DMS53 (cell line): Measurements from ENCODE around the gene CMSS1.

Experiments used
- DNase-seq: peaks from one replicate; lab custom pipeline; 2025; lab: John Stamatoyannopoulos, UW

Gene CMSS1

DNA sequence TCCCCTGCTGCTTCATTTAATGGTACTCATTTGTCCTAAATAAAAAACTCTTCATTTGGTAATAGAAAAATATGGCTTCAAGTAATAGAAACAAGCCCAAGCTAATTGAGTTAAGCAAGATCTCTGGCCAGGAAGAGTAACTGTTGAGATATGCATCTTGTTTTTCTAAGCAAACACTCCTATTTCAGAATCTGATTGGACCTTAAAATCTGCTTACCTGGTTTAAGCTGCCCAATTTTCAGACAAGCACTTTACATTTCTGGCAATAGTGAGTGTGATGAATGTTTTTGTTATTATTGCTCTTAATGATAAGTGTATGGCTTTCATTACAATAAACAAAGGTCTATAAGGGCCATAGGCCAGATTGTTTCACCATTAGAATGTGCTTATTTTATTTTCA, 86.2 kb downstream of the CMSS1 start:
- no peak for DNase-seq

DNA sequence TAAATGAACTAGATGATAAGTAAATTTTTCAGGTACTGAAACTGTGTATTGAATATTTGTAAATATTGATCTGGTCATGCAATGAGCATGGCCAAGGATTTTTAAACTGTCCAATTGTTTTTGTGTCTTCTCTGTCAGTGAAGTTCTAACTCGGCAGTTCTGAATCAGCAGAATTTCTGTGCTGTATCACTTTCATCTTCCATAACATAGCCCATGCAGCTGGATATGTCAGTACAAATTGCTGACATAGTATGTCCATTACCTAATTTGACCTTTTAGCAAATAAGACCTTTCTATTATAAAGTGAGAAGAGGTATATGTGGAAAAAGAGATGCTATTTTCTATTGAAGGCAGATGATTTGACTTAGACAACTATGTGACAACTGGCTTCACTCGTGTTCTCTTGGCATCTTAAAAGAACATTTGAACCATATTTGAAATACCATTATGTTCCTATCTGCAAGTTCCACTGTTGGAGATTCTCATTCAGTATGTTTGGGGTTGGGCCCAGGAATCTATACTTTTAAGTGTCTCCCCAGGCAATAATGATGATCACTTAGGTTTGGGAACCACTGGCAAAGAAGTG, 90.4 kb downstream of the CMSS1 start:
- DNase-seq = no peak

DNA sequence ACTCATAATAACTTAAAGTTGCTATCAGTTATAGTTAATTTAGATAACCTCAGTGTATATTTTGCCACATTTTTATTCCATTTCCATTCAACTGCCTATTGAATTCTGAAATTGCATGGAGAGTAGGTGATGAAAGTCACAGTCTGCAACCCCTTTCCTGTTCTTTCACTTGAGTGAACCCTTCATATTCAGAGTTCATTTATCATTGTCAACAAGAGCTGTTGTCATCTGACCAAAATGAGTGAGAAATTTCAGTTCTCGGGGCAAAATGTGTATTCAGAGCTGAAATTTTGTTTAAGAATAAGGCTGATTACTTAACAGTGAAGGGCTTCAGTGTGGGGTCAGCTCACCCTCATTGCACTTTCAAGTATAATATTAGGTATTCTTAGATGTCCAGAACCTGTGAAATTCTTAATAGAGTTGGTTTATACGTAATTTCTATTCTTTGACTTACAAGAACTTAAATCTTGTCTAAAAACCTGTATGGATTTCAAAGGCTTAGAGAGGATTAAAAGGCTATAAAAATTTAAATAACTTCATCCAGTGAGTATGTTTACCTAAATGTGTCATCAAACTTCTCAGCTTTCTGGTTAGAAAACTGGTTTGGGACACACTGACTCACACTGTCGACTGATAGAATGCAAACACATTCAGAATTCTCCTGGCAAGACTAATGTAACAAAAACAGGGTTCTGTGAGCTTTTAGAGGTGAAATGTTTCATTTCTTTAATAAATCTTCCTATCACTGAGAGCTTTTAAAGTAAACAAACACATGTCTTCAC, 92.2 kb downstream of the CMSS1 start:
- no peak for DNase-seq

DNA sequence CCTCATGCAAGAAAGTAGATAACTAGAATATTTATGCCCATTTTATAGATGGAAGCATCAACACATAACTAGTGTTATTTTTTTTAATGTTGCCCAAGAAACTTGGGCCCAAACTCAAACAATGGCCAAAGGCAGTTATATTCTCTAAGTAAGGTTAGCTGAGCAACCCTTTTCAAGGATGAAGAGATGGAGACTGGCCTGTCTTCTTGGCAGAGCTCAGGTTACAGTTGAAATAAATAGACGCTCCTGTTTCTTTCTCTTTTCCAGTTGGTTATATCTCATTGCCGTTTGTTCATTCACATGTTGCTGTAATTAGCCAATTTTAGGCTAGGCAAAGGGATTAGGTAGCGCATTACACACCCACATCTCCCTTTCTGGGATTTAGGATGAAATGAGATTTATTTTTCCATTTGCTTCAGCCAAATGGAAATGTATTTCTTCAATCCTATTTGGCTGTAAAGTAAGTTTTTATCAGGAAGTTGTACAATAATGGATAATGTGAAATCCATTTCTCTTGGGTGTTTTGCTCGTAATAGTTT, 93.2 kb downstream of the CMSS1 start:
- DNase-seq = no peak

DNA sequence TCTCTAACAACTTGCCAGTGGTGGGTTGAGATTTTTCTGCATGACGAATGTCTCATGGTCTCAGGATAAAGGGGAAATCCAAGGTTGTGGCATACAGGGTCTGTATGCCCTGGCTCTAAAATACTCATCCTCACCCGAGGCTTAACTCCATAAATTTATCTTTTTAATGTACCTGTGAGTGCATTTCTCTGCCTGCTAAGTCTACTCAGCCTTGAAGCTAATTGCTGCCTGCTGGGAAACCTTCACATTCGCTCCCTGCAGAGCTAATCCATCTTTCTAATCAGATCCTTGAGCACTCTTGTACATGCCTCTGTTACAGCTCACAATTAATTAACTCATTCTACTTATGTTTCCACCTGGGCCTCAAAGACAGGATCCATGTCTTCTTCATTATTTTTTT, 93.8 kb downstream of the CMSS1 start:
- DNase-seq = no peak

DNA sequence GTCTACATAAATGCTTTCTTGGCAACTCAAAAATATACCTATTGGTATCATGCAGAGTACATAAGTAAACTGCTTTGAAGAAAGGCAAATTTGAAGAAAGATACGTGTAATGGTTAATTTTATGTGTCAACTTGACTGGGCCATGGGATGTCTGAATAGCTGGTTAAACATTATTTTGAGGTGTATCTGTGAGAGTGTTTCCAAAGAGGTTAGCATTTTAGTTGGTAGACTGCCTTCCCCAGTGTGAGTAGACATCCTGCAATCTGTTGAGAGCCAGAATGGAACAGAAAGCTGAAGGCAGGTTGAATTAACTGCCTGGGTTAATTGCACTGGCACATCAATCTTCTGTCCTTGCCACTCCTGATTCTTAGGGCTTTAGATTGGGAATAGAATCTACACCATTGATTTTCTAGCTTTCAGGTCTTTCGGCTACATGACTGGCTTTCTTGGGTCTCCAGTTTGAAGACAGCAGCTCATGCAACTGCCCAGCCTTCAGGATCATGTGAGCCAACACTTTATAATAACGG, 98.3 kb downstream of the CMSS1 start:
- no peak for DNase-seq

DNA sequence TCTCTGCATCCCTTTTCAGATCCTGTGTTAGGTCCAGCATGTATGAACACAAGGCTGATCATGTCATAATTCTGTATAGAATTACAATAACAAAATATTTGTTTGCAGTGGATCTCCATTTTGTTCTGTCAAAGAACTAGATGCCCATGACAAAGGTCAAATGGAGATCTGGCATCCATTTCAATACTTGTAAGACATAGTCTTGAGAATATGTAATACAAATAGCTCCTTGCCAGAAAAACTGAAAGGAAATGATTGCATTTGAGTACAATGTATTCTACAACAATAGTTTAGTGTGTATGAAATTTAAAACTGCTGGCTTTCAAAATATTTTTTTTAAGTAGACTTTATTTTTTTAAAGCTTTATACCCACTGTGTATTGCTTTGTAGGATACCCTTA, 101.1 kb downstream of the CMSS1 start:
- DNase-seq = no peak

DNA sequence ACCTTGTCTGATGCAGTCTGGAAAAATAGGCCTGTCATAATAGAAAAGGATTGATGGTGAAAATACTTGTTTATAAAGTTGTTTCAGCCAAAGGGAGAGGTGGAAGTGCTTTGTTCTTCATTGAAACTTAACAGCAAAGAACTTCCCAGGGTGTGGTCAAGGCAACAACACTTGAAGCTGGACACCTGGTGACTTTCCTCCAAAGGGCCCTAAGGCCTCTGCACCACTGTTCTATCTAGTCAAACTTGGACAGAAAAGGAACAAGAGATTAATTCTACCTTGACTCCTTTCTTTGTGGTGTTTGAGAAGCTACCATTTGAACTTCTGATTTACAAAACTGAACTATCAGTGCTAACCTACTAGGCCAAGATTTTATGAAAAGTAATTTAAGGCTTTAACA, 102.0 kb downstream of the CMSS1 start:
- DNase-seq = no peak

DNA sequence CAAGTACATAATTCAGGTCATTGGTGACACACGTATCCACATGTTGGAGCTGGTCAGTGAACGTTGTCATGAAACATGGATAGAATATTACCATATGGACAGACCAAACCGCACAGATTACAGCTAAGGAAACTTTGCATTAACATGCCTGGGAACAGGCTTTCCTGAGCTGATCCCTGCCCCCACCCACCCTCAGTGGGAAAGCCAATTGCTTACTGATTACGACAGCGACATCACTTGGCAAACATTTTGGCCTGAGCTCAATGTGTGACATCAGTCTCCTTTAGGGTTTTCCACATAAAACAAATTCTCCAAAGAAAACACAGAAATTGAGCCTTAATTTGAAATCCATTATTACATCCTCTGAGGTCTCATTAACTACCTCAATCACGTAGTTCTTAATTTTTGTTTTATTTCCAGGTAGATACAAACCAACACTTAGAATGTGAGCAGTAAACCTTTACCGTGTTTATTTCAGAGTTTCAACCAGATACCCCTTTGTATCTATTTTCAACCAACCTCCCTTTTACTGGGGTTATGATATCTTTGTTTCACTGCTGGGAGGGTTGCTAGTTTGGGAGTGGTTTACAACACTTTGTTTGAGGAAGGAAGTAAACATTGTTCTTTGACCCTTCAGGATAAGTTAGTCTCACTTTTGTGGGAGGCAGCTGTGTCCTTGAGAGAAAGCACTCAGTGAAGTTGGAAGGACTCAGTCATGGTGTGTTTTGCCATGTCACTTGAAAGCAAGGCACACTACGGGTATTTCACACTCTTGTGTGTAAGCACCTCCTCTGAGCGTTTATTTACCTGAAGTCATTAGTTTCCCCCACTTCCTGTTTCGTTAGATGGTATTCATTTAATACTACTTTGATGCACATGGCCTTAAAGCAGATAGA, 103.1 kb downstream of the CMSS1 start:
- peak; percentile 86 for DNase-seq

DNA sequence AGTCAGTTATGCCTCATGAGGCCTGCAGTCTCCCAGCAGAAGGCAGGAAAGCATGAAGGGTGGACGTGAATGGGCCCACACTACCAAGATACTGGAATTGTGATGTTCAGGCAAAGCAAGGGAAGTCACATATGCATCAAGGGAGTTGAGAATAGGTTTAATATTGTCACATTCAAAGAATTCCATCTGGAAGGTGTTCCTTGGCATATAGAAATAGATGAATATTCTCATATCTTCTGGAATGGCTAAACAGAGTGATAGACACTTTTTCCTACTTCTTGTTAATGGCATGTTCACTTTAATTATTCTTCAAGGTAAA, 103.7 kb downstream of the CMSS1 start:
- DNase-seq = no peak

DNA sequence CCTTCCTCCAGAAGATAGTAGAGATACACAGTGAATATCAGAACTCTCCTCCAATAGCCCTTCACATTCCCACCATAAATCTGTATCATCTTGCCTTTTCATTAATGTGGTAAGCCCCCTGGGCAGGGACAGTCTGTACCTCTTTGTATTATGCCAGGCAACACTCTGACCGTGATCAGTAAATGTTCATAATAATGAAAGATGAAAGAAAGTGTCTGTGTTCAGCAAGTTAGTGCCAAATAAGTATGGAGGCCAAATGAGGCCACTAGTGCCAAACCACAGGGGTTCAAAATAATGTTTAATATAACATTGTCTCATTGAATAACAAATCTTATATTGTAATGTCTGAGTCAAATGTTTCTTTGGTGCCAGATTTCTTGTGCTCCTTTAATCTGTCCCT, 104.3 kb downstream of the CMSS1 start:
- DNase-seq = no peak

DNA sequence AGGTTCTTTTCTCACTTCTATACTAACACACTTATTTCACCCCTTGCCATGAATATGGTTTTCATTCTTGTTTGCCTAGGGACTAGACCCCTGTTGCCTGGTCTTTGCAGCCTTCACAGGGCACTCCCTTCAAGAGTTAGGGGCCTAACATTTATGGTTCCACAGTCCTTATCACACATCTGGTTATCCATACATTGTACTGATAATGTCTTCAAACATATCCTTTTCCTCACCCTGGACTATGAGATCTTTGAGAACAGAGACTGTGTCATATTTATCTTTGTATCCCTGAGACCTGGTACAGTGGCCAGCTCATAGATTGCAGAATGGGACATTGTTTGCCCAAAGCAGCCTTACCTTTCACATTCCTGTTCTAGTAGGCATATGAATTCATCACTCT, 106.2 kb downstream of the CMSS1 start:
- no peak for DNase-seq

DNA sequence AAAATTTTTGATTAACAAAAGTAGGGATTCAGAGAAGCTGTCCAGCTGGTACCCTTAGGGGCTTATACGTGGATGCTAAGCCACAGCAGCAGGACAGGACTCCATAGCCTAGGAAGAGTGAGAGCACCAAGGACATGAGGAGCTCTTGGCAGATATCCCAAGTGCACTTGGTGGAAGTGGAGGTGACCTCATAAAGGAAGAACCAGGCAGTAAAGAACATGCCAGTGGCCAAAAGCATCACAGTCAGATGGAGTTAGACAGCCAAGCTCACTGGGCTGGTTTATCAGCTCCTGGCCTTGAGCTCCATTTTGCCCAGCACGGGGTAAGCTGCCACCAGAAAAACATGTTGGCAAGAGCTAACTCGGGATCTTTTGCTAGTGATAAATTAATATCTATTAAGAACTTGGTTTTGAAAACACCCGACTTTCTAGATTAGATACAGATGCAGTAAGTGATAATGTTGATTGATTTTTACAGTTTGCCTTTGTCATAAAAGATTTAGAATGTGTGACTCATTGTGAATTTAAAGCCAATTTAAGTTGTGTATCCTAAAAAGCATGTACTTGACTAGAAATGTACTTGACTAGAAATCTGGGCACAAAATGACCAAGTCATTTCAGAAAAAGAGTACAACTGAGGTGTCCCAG, 108.0 kb downstream of the CMSS1 start:
- DNase-seq = peak; percentile 87

DNA sequence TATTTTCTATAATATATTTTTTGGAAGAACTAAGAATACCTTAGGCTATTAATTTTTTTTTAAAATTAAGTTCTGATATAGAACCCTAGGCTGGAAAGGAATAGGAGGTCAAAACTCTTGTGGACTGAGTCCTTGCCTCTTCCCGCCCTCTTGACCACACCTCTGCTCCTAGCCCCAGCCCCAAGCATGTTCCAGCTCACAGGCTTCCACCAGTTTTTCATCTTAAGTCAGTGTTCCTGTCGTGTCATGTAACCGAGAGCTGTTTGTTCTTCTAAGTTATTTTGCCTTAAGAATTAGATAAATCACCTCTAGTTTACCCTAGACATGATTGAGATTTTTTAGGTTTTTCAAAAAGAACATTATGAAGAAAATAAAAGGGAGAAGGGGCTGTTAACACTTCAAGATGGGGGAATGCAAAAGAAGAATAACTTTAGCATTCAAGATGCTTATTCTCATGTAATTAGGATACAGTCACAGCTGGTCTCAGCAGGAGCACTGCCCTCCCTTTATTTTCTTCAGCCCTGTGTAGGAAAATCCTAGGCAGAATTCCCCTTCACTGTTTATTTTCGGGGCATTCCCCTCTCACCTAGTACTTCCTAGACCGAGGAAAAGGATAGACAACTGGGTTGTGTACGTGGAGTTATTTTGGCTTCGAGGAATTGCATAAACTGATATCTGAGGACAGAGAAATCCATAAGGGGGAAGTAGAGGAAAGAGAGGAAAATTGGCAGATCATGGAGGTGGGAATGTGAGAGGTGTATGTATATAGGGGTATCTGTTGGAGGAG, 110.2 kb downstream of the CMSS1 start:
- no peak for DNase-seq

DNA sequence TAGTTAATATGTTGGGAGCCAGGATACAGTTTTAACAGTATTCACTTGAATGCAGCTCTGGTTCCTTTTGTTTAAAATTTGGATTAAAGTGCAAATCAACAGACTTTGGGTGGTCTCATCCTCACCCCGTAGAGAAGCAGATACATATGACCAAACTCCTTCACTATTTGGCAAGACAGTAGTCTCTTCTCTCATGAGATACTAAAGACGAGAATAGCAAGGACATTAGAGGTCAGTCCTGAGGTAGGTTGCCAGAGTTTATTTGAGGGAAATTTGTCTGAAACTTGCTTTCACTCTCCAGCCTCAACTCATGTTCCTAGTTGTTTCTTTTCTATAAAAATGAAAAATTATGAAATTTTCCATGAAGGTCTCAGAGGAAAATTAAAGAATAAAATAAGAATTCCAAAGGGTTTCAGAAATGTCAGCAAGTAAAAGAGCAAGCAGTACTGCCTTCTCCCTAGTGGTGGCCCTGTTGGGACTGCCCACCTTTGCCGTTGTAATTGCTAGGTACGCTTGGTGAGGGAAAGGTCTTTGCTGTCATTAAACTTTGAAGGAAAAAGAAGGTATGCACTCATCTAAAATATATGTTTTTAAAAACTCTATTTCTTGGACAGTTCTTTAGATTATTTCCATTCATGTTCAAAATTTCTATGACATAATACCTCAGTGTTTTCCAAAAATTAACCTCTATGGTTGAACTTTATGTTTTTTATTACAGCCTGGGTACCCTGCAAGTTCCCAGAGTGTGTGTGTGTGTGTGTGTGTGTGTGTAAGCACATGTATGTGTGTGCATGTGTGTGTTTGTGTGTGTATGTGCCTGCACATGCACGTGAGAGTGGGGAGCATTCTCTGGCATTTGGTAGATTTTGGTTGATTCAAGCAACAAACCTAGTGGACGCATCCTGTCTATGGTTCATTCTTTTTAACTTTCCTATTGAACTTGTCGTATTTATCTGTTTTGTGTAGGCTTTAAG, 111.4 kb downstream of the CMSS1 start:
- no peak for DNase-seq

DNA sequence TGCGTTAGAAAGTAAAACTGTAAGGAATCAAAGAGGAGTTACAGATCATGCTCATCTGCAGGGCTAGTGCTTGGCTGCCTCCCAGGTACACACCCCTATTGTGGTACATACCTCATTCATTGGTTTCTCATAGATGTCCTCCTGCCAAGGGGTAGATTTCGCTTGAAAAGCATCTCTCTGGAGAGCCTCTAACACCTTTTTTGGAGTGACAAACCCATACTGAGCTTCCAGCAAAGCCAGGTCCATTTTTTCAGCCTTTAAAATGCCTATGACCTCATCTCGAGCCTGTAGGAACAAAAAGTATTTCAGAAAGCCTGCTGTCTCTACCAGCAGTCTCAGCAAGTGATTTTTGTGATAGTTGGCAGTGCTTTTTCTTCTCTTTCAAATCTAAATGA, 112.1 kb downstream of the CMSS1 start:
- DNase-seq = no peak

DNA sequence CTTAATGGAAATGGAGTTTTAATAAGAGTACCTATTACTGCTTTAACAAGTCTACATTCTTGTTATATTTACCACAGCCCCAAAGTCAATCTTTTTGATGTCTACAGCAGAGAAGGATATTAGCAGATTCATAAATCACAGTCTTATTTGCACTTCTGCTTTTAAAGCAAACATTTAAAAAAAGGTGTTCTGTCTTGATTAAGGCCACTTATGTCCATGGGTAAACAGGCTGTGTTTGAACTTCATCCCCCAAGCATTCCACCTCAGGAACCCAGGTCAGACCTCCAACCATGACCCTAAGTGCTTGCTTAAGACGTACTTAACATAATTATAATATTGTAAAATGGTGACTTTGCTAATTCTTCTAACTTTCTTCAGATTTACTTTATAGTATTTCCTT, 113.4 kb downstream of the CMSS1 start:
- DNase-seq = peak; percentile 34

DNA sequence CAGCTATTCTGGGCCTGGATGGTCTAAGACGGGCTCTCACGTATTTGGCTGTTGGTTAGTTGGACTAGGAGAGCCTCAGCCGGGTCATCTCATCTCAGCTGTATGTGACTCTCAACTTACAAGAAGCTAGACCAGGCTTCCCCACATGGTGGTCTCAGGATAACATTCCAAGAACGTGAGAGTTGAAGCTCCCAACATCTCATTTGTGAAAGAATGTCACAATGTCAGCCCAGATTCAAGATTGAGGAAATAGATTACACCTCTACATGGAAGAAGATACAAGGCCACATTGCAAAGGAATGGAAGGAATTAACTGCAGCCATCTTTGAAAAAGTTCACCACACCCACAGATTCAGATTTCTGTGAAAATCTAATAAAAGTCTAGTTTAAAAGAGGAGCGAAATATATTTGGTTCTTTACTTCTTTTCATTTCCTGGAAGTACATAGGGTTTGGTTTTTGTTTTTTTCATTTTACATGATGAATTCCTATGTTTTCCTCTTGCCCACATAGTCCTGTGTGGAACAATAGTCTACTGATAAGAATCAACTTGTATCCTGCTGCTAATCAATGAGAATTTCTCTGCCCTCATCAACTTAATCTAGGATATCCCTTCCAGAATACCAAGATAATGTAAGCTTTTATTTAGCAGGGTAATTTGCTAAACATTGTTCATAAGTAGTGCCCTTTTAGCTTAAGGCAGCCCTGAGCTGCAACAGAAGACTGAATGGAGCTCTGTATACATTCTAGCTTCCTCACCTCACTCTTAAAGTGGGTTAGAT, 116.5 kb downstream of the CMSS1 start:
- no peak for DNase-seq
